Measurements from ENCODE around the gene MESP1.

Gene MESP1

GRCh38 chr15:89776274-89777072 is 25.4 kb upstream of the MESP1 start, which contains the start of gene MESP2:
MESP2 (plus strand) TSS chr15:89776332; CDS start chr15:89776358, 26 bp downstream.
- no peaks in the 10 kb centered on the region for H3K4me1 Mint-ChIP-seq
- no peak within 1 kb of the TSS for H3K27ac Mint-ChIP-seq (ENCODE audit: low read depth)
- peaks cover 31% of the 10 kb centered on the region for H3K27me3 Mint-ChIP-seq
- ATAC-seq (replicated peaks; ENCODE audit: extremely low read depth, poor library complexity, severe bottlenecking) (no peak), DNase-seq (ENCODE audit: low spot score in 2 of 2) (peak in 1 of 2 donors; percentile 25)
- H3K36me3 Mint-ChIP-seq (ENCODE audit: insufficient read depth) = no peaks in the 10 kb centered on the region
- H3K9me3 Mint-ChIP-seq = no peaks in the 10 kb centered on the region
- H3K4me3 Mint-ChIP-seq = peak within 1 kb of the TSS; percentile 34

- peaks cover 27% of the 10 kb centered on the region for H3K27me3 Mint-ChIP-seq
- DNase-seq (ENCODE audit: low spot score in 2 of 2) (no peak), ATAC-seq (replicated peaks; ENCODE audit: extremely low read depth, poor library complexity, severe bottlenecking) (no peak)
- H3K4me1 Mint-ChIP-seq = no peaks in the 10 kb centered on the region
- H3K27ac Mint-ChIP-seq (ENCODE audit: low read depth) = no peak overlapping the region
- H3K9me3 Mint-ChIP-seq = no peaks in the 10 kb centered on the region
- no peaks in the 10 kb centered on the region for H3K36me3 Mint-ChIP-seq (ENCODE audit: insufficient read depth)
- H3K4me3 Mint-ChIP-seq = peak overlapping the region; percentile 16
Measured at GRCh38 chr15:89775815-89776214, 24.8 kb upstream of the MESP1 start.

- DNase-seq (ENCODE audit: low spot score in 2 of 2) (no peak), ATAC-seq (replicated peaks; ENCODE audit: extremely low read depth, poor library complexity, severe bottlenecking) (no peak)
- no peaks in the 10 kb centered on the region for H3K36me3 Mint-ChIP-seq (ENCODE audit: insufficient read depth)
- H3K27ac Mint-ChIP-seq (ENCODE audit: low read depth) = no peak overlapping the region
- H3K4me3 Mint-ChIP-seq = no peak overlapping the region
- H3K9me3 Mint-ChIP-seq = no peaks in the 10 kb centered on the region
- peaks cover 19% of the 10 kb centered on the region for H3K27me3 Mint-ChIP-seq
- no peaks in the 10 kb centered on the region for H3K4me1 Mint-ChIP-seq
Measured at GRCh38 chr15:89774492-89774891, 23.4 kb upstream of the MESP1 start.

GRCh38 chr15:89772932-89773583 is 22.0 kb upstream of the MESP1 start:
- DNase-seq (ENCODE audit: low spot score in 2 of 2) (no peak), ATAC-seq (replicated peaks; ENCODE audit: extremely low read depth, poor library complexity, severe bottlenecking) (peak; percentile 43)
- no peaks in the 10 kb centered on the region for H3K9me3 Mint-ChIP-seq
- no peak overlapping the region for H3K4me3 Mint-ChIP-seq
- no peak overlapping the region for H3K27ac Mint-ChIP-seq (ENCODE audit: low read depth)
- H3K36me3 Mint-ChIP-seq (ENCODE audit: insufficient read depth) = no peaks in the 10 kb centered on the region
- peaks cover 10% of the 10 kb centered on the region for H3K27me3 Mint-ChIP-seq
- no peaks in the 10 kb centered on the region for H3K4me1 Mint-ChIP-seq

- no peaks in the 10 kb centered on the region for H3K4me1 Mint-ChIP-seq
Measured at GRCh38 chr15:89770041-89770440, 19.0 kb upstream of the MESP1 start.

GRCh38 chr15:89769366-89769765 is 18.3 kb upstream of the MESP1 start:
- Mint-ChIP-seq H3K9me3 (no peaks in the 10 kb centered on the region), H3K27me3 (no peaks in the 10 kb centered on the region), H3K4me1 (no peaks in the 10 kb centered on the region), H3K27ac (ENCODE audit: low read depth) (no peak overlapping the region), H3K36me3 (ENCODE audit: insufficient read depth) (no peaks in the 10 kb centered on the region), H3K4me3 (no peak overlapping the region)
- ATAC-seq (replicated peaks; ENCODE audit: extremely low read depth, poor library complexity, severe bottlenecking) = no peak
- no peak for DNase-seq (ENCODE audit: low spot score in 2 of 2)

More at GRCh38 chr15:89770041-89770440, 19.0 kb upstream of the MESP1 start:
- ATAC-seq (replicated peaks; ENCODE audit: extremely low read depth, poor library complexity, severe bottlenecking) (no peak), DNase-seq (ENCODE audit: low spot score in 2 of 2) (no peak)
- no peak overlapping the region for H3K4me3 Mint-ChIP-seq
- H3K36me3 Mint-ChIP-seq (ENCODE audit: insufficient read depth) = no peaks in the 10 kb centered on the region
- no peak overlapping the region for H3K27ac Mint-ChIP-seq (ENCODE audit: low read depth)
- no peaks in the 10 kb centered on the region for H3K9me3 Mint-ChIP-seq
- H3K27me3 Mint-ChIP-seq = no peaks in the 10 kb centered on the region

- Mint-ChIP-seq H3K9me3 (no peaks in the 10 kb centered on the region), H3K27me3 (no peaks in the 10 kb centered on the region), H3K36me3 (ENCODE audit: insufficient read depth) (no peaks in the 10 kb centered on the region), H3K27ac (ENCODE audit: low read depth) (no peak overlapping the region), H3K4me1 (no peaks in the 10 kb centered on the region), H3K4me3 (no peak overlapping the region)
- ATAC-seq (replicated peaks; ENCODE audit: extremely low read depth, poor library complexity, severe bottlenecking) (no peak), DNase-seq (ENCODE audit: low spot score in 2 of 2) (no peak)
Measured at GRCh38 chr15:89768071-89768500, 17.0 kb upstream of the MESP1 start.

GRCh38 chr15:89767411-89767915 is 16.4 kb upstream of the MESP1 start:
- no peaks in the 10 kb centered on the region for H3K9me3 Mint-ChIP-seq
- no peaks in the 10 kb centered on the region for H3K27me3 Mint-ChIP-seq
- no peak overlapping the region for H3K27ac Mint-ChIP-seq (ENCODE audit: low read depth)
- no peaks in the 10 kb centered on the region for H3K36me3 Mint-ChIP-seq (ENCODE audit: insufficient read depth)
- no peaks in the 10 kb centered on the region for H3K4me1 Mint-ChIP-seq
- DNase-seq (ENCODE audit: low spot score in 2 of 2) (no peak), ATAC-seq (replicated peaks; ENCODE audit: extremely low read depth, poor library complexity, severe bottlenecking) (no peak)
- H3K4me3 Mint-ChIP-seq = no peak overlapping the region

- Mint-ChIP-seq H3K27me3 (no peaks in the 10 kb centered on the region), H3K9me3 (no peaks in the 10 kb centered on the region), H3K36me3 (ENCODE audit: insufficient read depth) (no peaks in the 10 kb centered on the region), H3K4me1 (no peaks in the 10 kb centered on the region), H3K4me3 (no peak overlapping the region), H3K27ac (ENCODE audit: low read depth) (peak overlapping the region; percentile 5)
- ATAC-seq (replicated peaks; ENCODE audit: extremely low read depth, poor library complexity, severe bottlenecking) (no peak), DNase-seq (ENCODE audit: low spot score in 2 of 2) (no peak)
Measured at GRCh38 chr15:89766357-89767311, 15.6 kb upstream of the MESP1 start.

- DNase-seq (ENCODE audit: low spot score in 2 of 2) (no peak), ATAC-seq (replicated peaks; ENCODE audit: extremely low read depth, poor library complexity, severe bottlenecking) (no peak)
- Mint-ChIP-seq H3K4me3 (no peak overlapping the region), H3K27me3 (no peaks in the 10 kb centered on the region), H3K36me3 (ENCODE audit: insufficient read depth) (no peaks in the 10 kb centered on the region), H3K4me1 (no peaks in the 10 kb centered on the region), H3K27ac (ENCODE audit: low read depth) (no peak overlapping the region), H3K9me3 (no peaks in the 10 kb centered on the region)
Measured at GRCh38 chr15:89765694-89766093, 14.6 kb upstream of the MESP1 start.

- ATAC-seq (replicated peaks; ENCODE audit: extremely low read depth, poor library complexity, severe bottlenecking) (no peak), DNase-seq (ENCODE audit: low spot score in 2 of 2) (no peak)
- H3K27me3 Mint-ChIP-seq = peaks cover 10% of the 10 kb centered on the region
- H3K4me3 Mint-ChIP-seq = no peak overlapping the region
- H3K36me3 Mint-ChIP-seq (ENCODE audit: insufficient read depth) = no peaks in the 10 kb centered on the region
- H3K4me1 Mint-ChIP-seq = no peaks in the 10 kb centered on the region
- no peak overlapping the region for H3K27ac Mint-ChIP-seq (ENCODE audit: low read depth)
- H3K9me3 Mint-ChIP-seq = no peaks in the 10 kb centered on the region
Measured at GRCh38 chr15:89761929-89762328, 10.9 kb upstream of the MESP1 start.
